ENCODE data around the gene C19orf85. TPM values are rescaled to one million over a fixed set of nuclear protein-coding genes. Genes with fewer than 3 reads are reported as not detected.

Gene C19orf85
- total RNA-seq, 2 experiments from 2014 or later: not detected

DNA sequence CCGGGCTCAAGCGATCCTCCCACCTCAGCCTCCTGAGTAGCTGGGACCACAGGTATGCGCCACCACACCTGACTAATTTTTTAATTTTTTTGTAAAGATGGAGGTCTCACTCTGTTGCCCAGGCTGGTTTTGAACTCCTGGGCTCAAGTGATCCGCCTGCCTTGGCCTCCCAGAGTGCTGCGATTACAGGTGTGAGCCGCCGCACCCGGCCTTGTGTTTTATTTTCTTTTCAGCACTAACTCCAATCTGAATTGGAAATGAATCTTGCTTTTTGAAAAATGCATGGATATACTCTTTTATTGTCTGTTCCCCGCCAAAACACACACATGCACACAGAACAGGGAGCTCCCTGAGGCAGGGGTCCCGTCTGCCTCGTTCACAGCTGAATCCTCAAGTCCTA is 1.8 kb downstream of the C19orf85 start:
- H3K4me3 ChIP-seq (ENCODE audit: low read length): no peak overlapping the region
- TF ChIP-seq CTCF (IDR thresholded peaks at IDR 0.05): no peak

DNA sequence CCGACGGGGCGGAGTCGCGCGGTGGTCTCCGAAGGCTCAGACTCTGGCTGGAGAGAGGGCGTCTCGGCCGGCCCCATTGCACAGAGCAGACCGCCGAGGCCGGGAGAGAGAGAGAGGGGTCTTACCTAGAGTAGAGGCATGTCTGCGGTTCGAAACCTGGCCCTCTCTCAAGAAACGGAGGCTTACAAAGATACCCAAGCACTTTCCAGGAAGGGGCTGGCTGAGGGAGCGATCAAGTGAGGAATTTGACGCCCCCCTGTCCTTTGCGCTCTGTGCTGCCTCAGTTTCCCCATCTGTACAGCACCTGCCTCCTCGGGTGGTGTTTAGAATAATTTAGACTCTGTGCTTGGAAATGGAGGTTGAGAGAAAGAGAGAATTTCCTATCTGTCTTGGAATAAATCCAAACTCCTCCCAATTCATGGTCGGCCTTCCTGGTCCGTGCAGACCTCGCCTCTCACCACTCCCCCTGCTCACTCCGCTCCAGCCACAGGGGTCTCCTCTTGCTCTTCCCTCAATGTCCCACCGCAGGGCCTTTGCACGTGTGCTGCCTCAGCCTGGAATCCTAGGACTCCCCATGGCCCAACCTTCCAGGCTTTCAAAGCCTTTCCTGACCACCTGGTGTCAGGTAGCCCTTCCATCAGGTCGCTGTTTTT is 2.5 kb downstream of the C19orf85 start:
- Histone ChIP-seq H3K4me3 (ENCODE audit: low read length) (peak overlapping the region; percentile 83), H3K27ac (ENCODE audit: low read depth in 1 of 2, low read length in 2 of 2) (peak overlapping the region; percentile 25 to 53), H3K27me3 (ENCODE audit: control insufficient read depth in 1 of 2, insufficient read depth in 2 of 2, low read length in 2 of 2) (no peaks in the 10 kb centered on the region), H3K36me3 (ENCODE audit: insufficient read depth, low read length) (no peaks in the 10 kb centered on the region), H3K4me1 (ENCODE audit: insufficient read depth, low read length) (peaks cover 19% of the 10 kb centered on the region), H3K9me3 (ENCODE audit: control insufficient read depth in 1 of 2, insufficient read depth in 1 of 2, low read length in 2 of 2) (no peaks in the 10 kb centered on the region)
- Mint-ChIP-seq H3K27ac (peak overlapping the region; percentile 68), H3K27me3 (no peaks in the 10 kb centered on the region), H3K4me3 (peak overlapping the region; percentile 96), H3K9me3 (no peaks in the 10 kb centered on the region), H3K4me1 (ENCODE audit: low read depth) (peaks cover 17% of the 10 kb centered on the region), H3K36me3 (ENCODE audit: low read depth) (peaks cover 5% of the 10 kb centered on the region)
- ChIA-PET POLR2A (interaction anchor here (0.6 to 1.1 kb wide), 15 partner anchors 9 to 282 kb away, joined by 3 to 35 read pairs (median 4); partner anchors contain the start of genes CCDC106, FIZ1, HSPBP1 and NAT14), CTCF (interaction anchor here (0.9 to 1.7 kb wide), 6 partner anchors 14 to 302 kb away, joined by 3 to 15 read pairs (median 4); partner anchors contain the start of genes ZNF628 and ZNF865)
- TF ChIP-seq CTCF (IDR thresholded peaks at IDR 0.05): no peak
- DNase-seq (peak in 3 of 14 experiments; percentile 26 to 53 (median 36)), ATAC-seq (ENCODE audit: poor library complexity) (no peak)
- intact Hi-C loops (cut with DNase I, micrococcal nuclease): loop anchor here in 1 of 2 experiments (2.0 to 5.0 kb wide), 2 partner anchors 55 to 75 kb away; partner anchors contain the start of gene UBE2S

More for the DNA sequence above, 1.8 kb downstream of the C19orf85 start:
- no peak for DNase-seq
- intact Hi-C loops (cut with DNase I, micrococcal nuclease): loop anchor here in 1 of 2 experiments (5.0 kb wide), 1 partner anchor 55 kb away; the partner anchor contains the start of gene UBE2S
- ChIA-PET CTCF (interaction anchor here (1.4 to 1.7 kb wide), 2 partner anchors 41 to 171 kb away, joined by 3 to 5 read pairs; no protein-coding TSS in a partner anchor), POLR2A (interaction anchor here (0.6 kb wide), 1 partner anchor 176 kb away, joined by 3 read pairs; no protein-coding TSS in a partner anchor)
- H3K27ac ChIP-seq (ENCODE audit: low read depth in 1 of 2, low read length in 2 of 2): no peak overlapping the region
- Mint-ChIP-seq H3K27ac (peak overlapping the region; percentile 68), H3K36me3 (ENCODE audit: low read depth) (peaks cover 5% of the 10 kb centered on the region), H3K4me1 (ENCODE audit: low read depth) (peaks cover 17% of the 10 kb centered on the region), H3K27me3 (no peaks in the 10 kb centered on the region), H3K9me3 (no peaks in the 10 kb centered on the region), H3K4me3 (peak overlapping the region; percentile 96)
- H3K36me3 ChIP-seq (ENCODE audit: insufficient read depth, low read length): no peaks in the 10 kb centered on the region
- no peak for ATAC-seq (ENCODE audit: poor library complexity)
- H3K4me1 ChIP-seq (ENCODE audit: insufficient read depth, low read length): peaks cover 22% of the 10 kb centered on the region
- no peaks in the 10 kb centered on the region for H3K9me3 ChIP-seq (ENCODE audit: control insufficient read depth in 1 of 2, insufficient read depth in 1 of 2, low read length in 2 of 2)
- no peaks in the 10 kb centered on the region for H3K27me3 ChIP-seq (ENCODE audit: control insufficient read depth in 1 of 2, insufficient read depth in 2 of 2, low read length in 2 of 2)

DNA sequence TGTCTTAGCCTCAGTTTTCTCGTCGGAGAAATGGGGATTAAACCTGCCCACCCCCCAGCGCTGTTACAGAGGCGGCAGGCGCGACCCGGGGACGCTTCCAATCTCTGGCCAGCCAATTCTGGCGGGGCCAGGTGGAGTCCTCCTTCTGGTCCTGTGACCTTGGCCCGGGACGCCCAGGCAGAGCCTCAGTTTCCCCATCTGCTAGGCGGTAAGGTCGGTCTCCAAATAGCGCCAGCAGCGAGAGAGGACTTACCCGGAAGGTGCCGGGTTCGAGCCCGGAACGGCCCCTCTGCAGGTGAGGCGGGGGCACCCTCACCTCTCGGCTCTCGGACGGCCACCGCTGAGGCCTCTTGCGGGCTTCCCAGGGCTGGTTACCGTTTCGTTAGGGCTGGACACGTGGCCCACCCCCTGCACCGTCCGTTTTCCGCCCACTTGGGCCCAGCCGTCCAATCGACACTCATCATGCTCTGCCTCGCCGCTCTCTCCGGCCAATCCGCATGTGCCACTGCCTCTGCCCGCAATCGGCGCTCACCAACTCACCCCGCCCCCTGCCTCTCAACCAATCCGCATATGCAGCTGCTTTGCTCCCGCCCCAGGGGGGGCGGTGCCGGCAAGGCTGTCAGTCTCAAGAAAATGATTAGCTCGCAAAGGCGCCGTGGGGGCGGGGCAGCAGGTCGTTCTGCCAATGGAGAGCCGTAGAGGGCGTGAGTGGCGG is 3.1 kb downstream of the C19orf85 start, which contains the start of gene ISOC2:
TSS of gene ISOC2 (minus strand) at position 384 of the 715 bp plus-strand sequence. CDS start 5,156 bp downstream, outside the sequence.
- Mint-ChIP-seq H3K4me1 (ENCODE audit: low read depth) (peaks cover 17% of the 10 kb centered on the region), H3K4me3 (peak within 1 kb of the TSS; percentile 96), H3K27ac (peak within 1 kb of the TSS; percentile 68), H3K9me3 (no peaks in the 10 kb centered on the region), H3K36me3 (ENCODE audit: low read depth) (peaks cover 5% of the 10 kb centered on the region), H3K27me3 (no peaks in the 10 kb centered on the region)
- Histone ChIP-seq H3K27ac (ENCODE audit: low read depth in 1 of 2, low read length in 2 of 2) (peak within 1 kb of the TSS; percentile 47 to 72), H3K36me3 (ENCODE audit: insufficient read depth, low read length) (no peaks in the 10 kb centered on the region), H3K4me3 (ENCODE audit: low read length) (peak within 1 kb of the TSS; percentile 83), H3K27me3 (ENCODE audit: control insufficient read depth in 1 of 2, insufficient read depth in 2 of 2, low read length in 2 of 2) (no peaks in the 10 kb centered on the region), H3K9me3 (ENCODE audit: control insufficient read depth in 1 of 2, insufficient read depth in 1 of 2, low read length in 2 of 2) (no peaks in the 10 kb centered on the region), H3K4me1 (ENCODE audit: insufficient read depth, low read length) (peaks cover 19% of the 10 kb centered on the region)
- TF ChIP-seq CTCF (IDR thresholded peaks at IDR 0.05): no peak
- DNase-seq: peak; percentile 100
- CTCF ChIA-PET: interaction anchor here (0.9 to 1.4 kb wide), 5 partner anchors 15 to 301 kb away, joined by 3 to 15 read pairs (median 4); partner anchors contain the start of genes ZNF628 and ZNF865
- intact Hi-C loops (cut with DNase I, micrococcal nuclease): loop anchor here in 1 of 2 experiments (2.0 to 5.0 kb wide), 2 partner anchors 54 to 75 kb away; partner anchors contain the start of gene UBE2S
- POLR2A ChIA-PET: interaction anchor here (0.6 to 1.1 kb wide), 15 partner anchors 9 to 281 kb away, joined by 3 to 35 read pairs (median 4); partner anchors contain the start of genes CCDC106, FIZ1, HSPBP1 and NAT14
- peak; percentile 98 for ATAC-seq (ENCODE audit: poor library complexity)
